VCaP (cell line): Measurements from ENCODE around the gene KRTAP4-8.
"Not testable (repeated sequence)": the region's sequence is repeated elsewhere in the genome, so short reads cannot be mapped to it uniquely, and the experiment has no call there.

Experiments
- H3K27ac ChIP-seq: fragments of 450-650 bp; 2 replicates; pipeline ENCODE4 v1.5.1; 2017
- CTCF ChIP-seq: fragments of 450-650 bp; conservative IDR thresholded peaks from 2 replicates; pipeline ENCODE4 v1.5.1; 2017; ENCODE audit warnings: mild to moderate bottlenecking, moderate library complexity

Gene KRTAP4-8

DNA sequence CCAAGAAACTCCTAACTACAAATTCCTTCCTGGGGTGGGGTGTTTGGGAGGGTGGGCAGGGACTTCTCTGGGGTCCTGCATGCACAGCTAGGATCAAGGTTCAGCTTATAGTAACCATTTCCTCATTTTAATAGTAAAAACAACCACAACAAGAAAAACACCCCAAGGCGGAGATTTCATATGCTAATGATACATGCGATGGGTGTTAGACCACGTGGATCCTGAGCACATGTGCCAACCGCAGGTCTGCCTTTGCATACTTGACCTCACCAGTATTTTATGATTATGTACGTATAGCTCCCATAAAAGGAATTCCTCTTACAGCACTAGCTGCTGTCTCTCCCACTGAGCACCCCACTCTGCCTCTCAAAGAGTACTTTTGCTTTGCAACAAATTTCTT, 18.4 kb upstream of the KRTAP4-8 start:
- no peak for TF ChIP-seq CTCF
- H3K27ac ChIP-seq = no peak overlapping the region

GRCh38 chr17:41111151-41111885, 13.4 kb upstream of the KRTAP4-8 start:
- H3K27ac ChIP-seq = no peak overlapping the region
- TF ChIP-seq CTCF = no peak

DNA sequence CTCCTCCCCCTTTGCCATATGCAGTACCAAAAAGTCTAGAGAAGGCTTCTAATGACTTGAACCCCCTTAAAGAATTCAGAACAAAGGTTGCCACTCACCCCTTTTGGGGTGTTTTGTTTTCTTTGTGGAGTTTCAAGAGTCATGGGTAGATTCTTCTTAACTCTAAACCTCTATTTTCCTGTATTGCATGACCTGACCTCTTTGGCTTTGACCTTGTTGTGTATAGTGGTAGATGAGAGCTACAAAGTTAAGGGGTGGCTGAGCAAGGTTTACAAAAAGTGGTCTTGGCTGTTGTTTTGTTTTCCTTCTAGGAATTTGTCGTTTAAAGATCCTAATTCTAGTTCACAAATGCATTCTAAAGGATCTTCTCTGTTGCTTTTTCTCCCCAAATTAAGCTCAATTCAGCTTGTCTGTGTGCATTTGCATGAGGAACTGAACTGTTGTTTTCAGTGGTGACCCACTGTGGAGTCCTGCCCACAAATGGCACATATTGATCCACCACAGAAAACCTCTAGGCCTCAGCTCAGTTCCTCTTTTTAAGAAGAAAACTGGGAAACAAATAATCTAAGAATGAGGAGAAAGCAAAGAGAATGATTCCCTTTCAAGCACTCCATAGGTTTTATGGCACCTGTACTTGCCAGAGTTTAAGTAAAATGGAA, 10.9 kb upstream of the KRTAP4-8 start:
- H3K27ac ChIP-seq = not testable (repeated sequence)

GRCh38 chr17:41107941-41108450, 10.1 kb upstream of the KRTAP4-8 start:
- no peak overlapping the region for H3K27ac ChIP-seq
- TF ChIP-seq CTCF = no peak

DNA sequence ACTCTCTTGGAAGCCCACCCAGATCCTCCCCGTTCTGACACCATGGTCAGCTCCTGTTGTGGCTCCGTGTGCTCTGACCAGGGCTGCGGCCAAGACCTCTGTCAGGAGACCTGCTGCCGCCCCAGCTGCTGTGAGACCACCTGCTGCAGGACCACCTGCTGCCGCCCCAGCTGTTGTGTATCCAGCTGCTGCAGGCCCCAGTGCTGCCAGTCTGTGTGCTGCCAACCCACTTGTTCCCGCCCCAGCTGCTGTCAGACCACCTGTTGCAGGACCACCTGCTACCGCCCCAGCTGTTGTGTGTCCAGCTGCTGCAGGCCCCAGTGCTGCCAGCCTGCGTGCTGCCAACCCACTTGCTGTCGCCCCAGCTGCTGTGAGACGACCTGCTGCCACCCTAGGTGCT, 7.4 kb upstream of the KRTAP4-8 start, which contains the start of gene KRTAP4-9:
TSS of gene KRTAP4-9 (plus strand) at position 43 of the 400 bp plus-strand sequence. CDS start at position 43, 0 bp downstream.
- H3K27ac ChIP-seq = not testable (repeated sequence)

- H3K27ac ChIP-seq = not testable (repeated sequence)
These were observed 6.6 kb upstream of the KRTAP4-8 start for GRCh38 chr17:41104386-41105038.

- no peak for TF ChIP-seq CTCF
- H3K27ac ChIP-seq = no peak overlapping the region
These were observed 6.0 kb upstream of the KRTAP4-8 start for GRCh38 chr17:41103896-41104295.

DNA sequence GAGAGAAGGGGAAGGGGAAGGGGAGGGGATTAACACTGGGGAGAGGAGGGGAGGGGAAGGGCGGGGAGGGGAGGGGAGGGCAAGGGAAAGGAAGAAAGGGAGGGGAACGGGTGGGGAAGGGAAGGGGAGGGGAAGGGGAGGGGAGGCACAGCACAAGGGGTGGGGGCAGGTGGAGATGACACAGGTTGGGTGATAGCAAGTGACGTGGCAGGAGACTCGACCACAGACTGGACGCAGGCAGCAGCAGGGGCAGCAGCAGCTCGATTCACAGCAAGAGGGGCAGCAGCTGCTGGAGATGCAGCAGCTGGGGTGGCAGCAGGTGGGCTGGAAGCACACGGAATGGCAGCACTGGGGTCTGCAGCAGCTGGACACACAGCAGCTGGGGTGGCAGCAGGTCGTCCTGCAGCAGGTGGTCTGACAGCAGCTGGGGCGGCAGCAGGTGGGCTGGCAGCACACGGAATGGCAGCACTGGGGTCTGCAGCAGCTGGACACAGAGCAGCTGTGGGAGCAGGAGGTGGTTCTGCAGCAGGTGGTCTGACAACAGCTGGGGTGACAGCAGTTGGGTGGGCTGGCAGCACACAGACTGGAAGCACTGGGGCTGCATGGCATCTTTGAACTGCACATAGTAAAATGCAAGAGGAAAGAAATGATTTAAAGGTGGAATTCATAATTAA, 3.8 kb upstream of the KRTAP4-8 start, which contains the start of gene KRTAP4-16:
TSS of gene KRTAP4-16 (minus strand) at position 624 of the 674 bp plus-strand sequence. CDS start at position 624, 0 bp downstream.
- no peak within 1 kb of the TSS for H3K27ac ChIP-seq
- no peak for TF ChIP-seq CTCF

GRCh38 chr17:41099682-41100480, 1.9 kb upstream of the KRTAP4-8 start:
- H3K27ac ChIP-seq = not testable (repeated sequence)
